K562 (cell line): ENCODE results near the gene KLF18. TPM values are rescaled to one million over a fixed set of nuclear protein-coding genes. Genes with fewer than 3 reads are reported as not detected.

Source experiments
- ATAC-seq: fragments of 200-7000 bp; cut with Tn5 transposase; 3 replicates; pipeline ENCODE4 v1.9.1; 2020; ENCODE audit warnings: moderate library complexity
- BruUV-seq: library from RNA; stranded (reverse); fragments of 400-500 nt; replicated peaks from 2 replicates; lab custom pipeline; 2021; lab: Mats Ljungman, UMichigan
- CTCF ChIA-PET: fragments of 300-600 bp; formaldehyde crosslinking; extraction: SDS; loops from one replicate; lab custom pipeline; 2021; ENCODE audit warnings: low intra/inter-chr PET ratio; lab: Yijun Ruan, JAX
- POLR2A ChIA-PET: fragments of 300-600, 350-650 bp; sonication (Branson Sonifier 250); formaldehyde crosslinking; extraction: SDS; loops from one replicate; lab custom pipeline; 2021; ENCODE audit warnings: antibody characterized with exemption, inconsistent platforms; lab: Yijun Ruan, JAX
- DNase-seq, 4 experiments: peaks; one replicate each; pipeline versions ENCODE4 v3.0.0 to v3.0.0-alpha.2; 2011 to 2018; ENCODE audit warnings: low spot score in 3 of 4, mixed read lengths in 3 of 4; ENCODE audit errors: extremely low read depth in 1 of 4
- FAIRE-seq: peaks from 2 replicates; lab custom pipeline; 2011; peaks lifted over from hg19 to GRCh38; lab: Jason Lieb, UNC
- H2AFZ ChIP-seq: 2 replicates; pipeline ENCODE4 v1.6.0; 2011; ENCODE audit warnings: low read depth, low read length, control low read depth, inconsistent platforms
- H3K27ac ChIP-seq: fragments of 200-600 bp; 3 replicates; pipeline ENCODE4 v1.8.0; 2011; ENCODE audit warnings: low read depth, mild to moderate bottlenecking, control low read depth, inconsistent platforms, low read length, moderate library complexity, mixed read lengths; ENCODE audit errors: extremely low read depth
- H3K27me3 ChIP-seq, 2 experiments: fragments of 300-600 bp in 1 of 2; 2 replicates in 1 of 2; 3 replicates in 1 of 2; pipeline versions ENCODE4 v1.6.0 to v1.8.0; 2011; ENCODE audit warnings: inconsistent platforms in 2 of 2, low read length in 2 of 2, mild to moderate bottlenecking in 1 of 2, mixed read lengths in 1 of 2, moderate library complexity in 1 of 2; ENCODE audit not compliant: control insufficient read depth in 2 of 2, insufficient read depth in 2 of 2
- H3K36me3 ChIP-seq: fragments of 300-600 bp; 3 replicates; pipeline ENCODE4 v1.8.0; 2011; ENCODE audit warnings: mild to moderate bottlenecking, low read length, inconsistent platforms; ENCODE audit not compliant: control insufficient read depth, insufficient read depth
- H3K4me1 ChIP-seq, 2 experiments: fragments of 200-600 bp in 1 of 2; replicated peaks in 1 of 2; 2 replicates in 1 of 2; 3 replicates in 1 of 2; pipeline versions ENCODE4 v1.5.1 to v1.8.0; 2011; ENCODE audit warnings: inconsistent platforms in 2 of 2, low read length in 2 of 2, mild to moderate bottlenecking in 1 of 2, mixed read lengths in 1 of 2, moderate library complexity in 1 of 2; ENCODE audit not compliant: control insufficient read depth in 2 of 2, insufficient read depth in 2 of 2
- H3K4me2 ChIP-seq: 2 replicates; pipeline ENCODE4 v1.6.1; 2011; ENCODE audit warnings: low read length, control low read depth, inconsistent platforms, mixed read lengths; ENCODE audit not compliant: insufficient read depth
- H3K4me3 ChIP-seq: fragments of 200-600 bp; sonication (generic), shearing (Covaris generic); 2 replicates; pipeline ENCODE4 v1.5.1; 2016; ENCODE audit warnings: control low read depth, inconsistent platforms
- H3K79me2 ChIP-seq: fragments of 200-600 bp; 3 replicates; pipeline ENCODE4 v1.8.0; 2011; ENCODE audit warnings: low read length, inconsistent platforms; ENCODE audit not compliant: control insufficient read depth, insufficient read depth
- H3K9ac ChIP-seq, 2 experiments: 2 replicates each; pipeline versions ENCODE4 v1.6.0 to v1.6.1; 2011; ENCODE audit warnings: low read depth in 2 of 2, low read length in 2 of 2, control low read depth in 1 of 2, inconsistent platforms in 1 of 2, mild to moderate bottlenecking in 1 of 2, mixed read lengths in 1 of 2; ENCODE audit not compliant: insufficient read depth in 1 of 2
- H3K9me1 ChIP-seq: one replicate; pipeline ENCODE4 v1.6.0; 2011; ENCODE audit warnings: inconsistent platforms, mild to moderate bottlenecking, low read length, moderate library complexity; ENCODE audit not compliant: control insufficient read depth, insufficient read depth
- H3K9me3 ChIP-seq: replicated peaks from 2 replicates; pipeline ENCODE4 v1.5.1; 2011; ENCODE audit warnings: low read depth, low read length, inconsistent platforms; ENCODE audit not compliant: control insufficient read depth, insufficient read depth
- H4K20me1 ChIP-seq: replicated peaks from 2 replicates; pipeline ENCODE4 v1.6.1; 2011; ENCODE audit warnings: low read length, inconsistent platforms, mixed read lengths; ENCODE audit not compliant: control insufficient read depth, insufficient read depth
- CAMTA2 ChIP-seq: fragments of 250-450 bp; sonication (Bioruptor Pico); conservative IDR thresholded peaks from 2 replicates; pipeline ENCODE4 v1.5.1; 2022
- FOXA1 ChIP-seq: fragments of 450-650 bp; IDR thresholded peaks from 2 replicates; pipeline ENCODE4 v1.6.1; 2016; ENCODE audit warnings: mild to moderate bottlenecking, borderline replicate concordance
- ILK ChIP-seq: fragments of 450-650 bp; IDR thresholded peaks from 2 replicates; pipeline ENCODE4 v1.6.1; 2016; ENCODE audit warnings: missing genetic modification characterization, low read depth, mild to moderate bottlenecking, missing compliant biosample characterization, moderate library complexity, borderline replicate concordance
- KLF16 ChIP-seq: IDR thresholded peaks from 2 replicates; pipeline ENCODE4 v1.6.1; 2016; ENCODE audit warnings: antibody characterized with exemption
- MIER1 ChIP-seq: fragments of 450-650 bp; IDR thresholded peaks from 2 replicates; pipeline ENCODE4 v1.6.1; 2016; ENCODE audit warnings: antibody characterized with exemption, mild to moderate bottlenecking, low read depth
- PTBP1 ChIP-seq: fragments of 200-400 bp; formaldehyde crosslinking; IDR thresholded peaks from 2 replicates; pipeline ENCODE4 v1.6.1; 2017; ENCODE audit warnings: low read depth, low read length
- RBM17 ChIP-seq: fragments of 200-400 bp; formaldehyde crosslinking; IDR thresholded peaks from 2 replicates; pipeline ENCODE4 v1.6.1; 2017; ENCODE audit warnings: low read depth, mild to moderate bottlenecking, low read length, borderline replicate concordance
- ZEB2 ChIP-seq: fragments of 450-650 bp; IDR thresholded peaks from 2 replicates; pipeline ENCODE4 v1.6.1; 2016
- ZNF174 ChIP-seq: fragments of 250-450 bp; sonication (Bioruptor Pico); IDR thresholded peaks from 2 replicates; pipeline ENCODE4 v1.4.0; 2020; ENCODE audit warnings: mild to moderate bottlenecking
- ZNF586 ChIP-seq: fragments of 450-650 bp; formaldehyde crosslinking; conservative IDR thresholded peaks from 2 replicates; pipeline ENCODE4 v1.4.0; 2020; ENCODE audit warnings: mild to moderate bottlenecking, moderate library complexity
- WGBS: fragments of 100-300 bp; shearing (Covaris generic); methylation state at CpG from one replicate; pipeline ENCODE4 v1.1.6; 2016; ENCODE audit warnings: low coverage, mixed read lengths; ENCODE audit not compliant: insufficient coverage; ENCODE audit errors: missing lambda C conversion rate; 5-methylcytosine and 5-hydroxymethylcytosine counted together
- in situ Hi-C: fragments of 300-500 bp; cut with MboI; formaldehyde crosslinking; loops from 4 replicates; pipeline ENCODE4 v1.15.0; 2018; ENCODE audit warnings: inconsistent platforms, mixed read lengths
- intact Hi-C: fragments of 100-400 bp; cut with micrococcal nuclease; formaldehyde crosslinking; loops from 2 replicates; pipeline ENCODE4 v1.14.2; 2022
- polyA plus RNA-seq, 8 experiments: library from polyadenylated mRNA; depleted of rRNA in 4 of 8; stranded (reverse) in 5 of 8; unstranded in 3 of 8; fragments of >200 nt; fragmentation: Nextera tagmentation in 2 of 8; fragmentation: Illumina TruSeq in 1 of 8; extraction: Ambion mirVana in 2 of 8; extraction: Trizol in 1 of 8; gene quantifications; 2 replicates each; pipeline versions ENCODE4 v1.2.1 to v1.2.3, GENCODE V29; 2011 to 2014; ENCODE audit warnings: inconsistent platforms in 1 of 8, missing spikeins in 1 of 8
- total RNA-seq, 7 experiments: library from RNA; depleted of rRNA in 6 of 7; stranded (reverse); fragments of >200 nt in 6 of 7; fragmentation: Illumina TruSeq in 2 of 7; extraction: Trizol in 2 of 7; gene quantifications; 2 replicates each; pipeline versions ENCODE4 v1.2.1 to v1.2.3, GENCODE V29; 2011 to 2021; ENCODE audit warnings: low replicate concordance in 1 of 7
- TF ChIP-seq, protein P1 (sequence below): IDR thresholded peaks from 2 replicates; pipeline ENCODE4 v1.6.1; 2012; ENCODE audit warnings: low read depth, low read length, improper control_type of control experiment, borderline replicate concordance
- TF ChIP-seq, protein P2 (sequence below): fragments of 250-450 bp; sonication (Bioruptor Pico); IDR thresholded peaks from 2 replicates; pipeline ENCODE4 v1.8.0; 2021; ENCODE audit warnings: mild to moderate bottlenecking, moderate library complexity

Gene KLF18
- total and polyA plus RNA-seq, 9 of the 15 experiments (the other 6 are each of a cell fraction or from before 2014, with no cell fraction given) = not detected

DNA sequence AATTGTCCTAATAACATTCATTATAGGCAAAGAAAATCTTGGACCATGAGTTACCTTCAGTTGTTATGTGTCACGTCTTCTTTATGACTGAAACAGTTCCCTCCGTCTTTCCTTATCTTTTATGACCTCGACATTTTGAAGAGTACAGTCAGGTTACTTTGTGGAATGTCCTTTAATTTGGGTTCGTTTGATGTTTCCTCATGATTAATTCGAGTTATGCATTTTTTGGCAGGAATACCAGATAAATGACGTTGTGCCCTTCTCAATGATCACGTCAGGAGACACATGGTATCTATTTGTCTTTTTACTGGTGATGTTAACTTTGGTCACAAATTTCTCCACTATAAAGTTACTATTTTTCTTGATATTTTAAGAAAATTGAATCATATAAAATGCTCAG lies 40.1 kb downstream of the KLF18 start:
- intact Hi-C loops (no loop called here), in situ Hi-C loops (no loop called here)
- BruUV-seq = no TSS peak
- no peak overlapping the region for H3K4me2 ChIP-seq
- CTCF ChIA-PET = no interaction called here
- H3K9me1 ChIP-seq = no peaks in the 10 kb centered on the region
- ATAC-seq (no peak), FAIRE-seq (peak; percentile 35), DNase-seq (no peak)
- no peak overlapping the region for H3K9ac ChIP-seq
- WGBS = 11% methylated on average over 7 of the region's 7 CpGs
- peak overlapping the region; percentile 1; the same call in 1 of the 2 replicates for H2AFZ ChIP-seq
- H3K9me3 ChIP-seq = peaks cover 4% of the 10 kb centered on the region
- POLR2A ChIA-PET = no interaction called here
- no peaks in the 10 kb centered on the region for H4K20me1 ChIP-seq
- no peak overlapping the region for H3K27ac ChIP-seq
- H3K4me1 ChIP-seq = peaks cover 4 to 12% of the 10 kb centered on the region in 2 experiments; a peak in 3 of 5 replicates
- no peak overlapping the region for H3K4me3 ChIP-seq
- TF ChIP-seq RBM17 = no peak
- no peak for TF ChIP-seq ZEB2
- TF ChIP-seq, protein P1, sequence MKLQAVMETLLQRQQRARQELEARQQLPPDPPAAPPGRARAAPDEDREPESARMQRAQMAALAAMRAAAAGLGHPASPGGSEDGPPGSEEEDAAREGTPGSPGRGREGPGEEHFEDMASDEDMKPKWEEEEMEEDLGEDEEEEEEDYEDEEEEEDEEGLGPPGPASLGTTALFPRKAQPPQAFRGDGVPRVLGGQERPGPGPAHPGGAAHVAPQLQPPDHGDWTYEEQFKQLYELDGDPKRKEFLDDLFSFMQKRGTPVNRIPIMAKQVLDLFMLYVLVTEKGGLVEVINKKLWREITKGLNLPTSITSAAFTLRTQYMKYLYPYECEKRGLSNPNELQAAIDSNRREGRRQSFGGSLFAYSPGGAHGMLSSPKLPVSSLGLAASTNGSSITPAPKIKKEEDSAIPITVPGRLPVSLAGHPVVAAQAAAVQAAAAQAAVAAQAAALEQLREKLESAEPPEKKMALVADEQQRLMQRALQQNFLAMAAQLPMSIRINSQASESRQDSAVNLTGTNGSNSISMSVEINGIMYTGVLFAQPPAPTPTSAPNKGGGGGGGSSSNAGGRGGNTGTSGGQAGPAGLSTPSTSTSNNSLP = no peak
- no peak for TF ChIP-seq FOXA1
- TF ChIP-seq, protein P2, sequence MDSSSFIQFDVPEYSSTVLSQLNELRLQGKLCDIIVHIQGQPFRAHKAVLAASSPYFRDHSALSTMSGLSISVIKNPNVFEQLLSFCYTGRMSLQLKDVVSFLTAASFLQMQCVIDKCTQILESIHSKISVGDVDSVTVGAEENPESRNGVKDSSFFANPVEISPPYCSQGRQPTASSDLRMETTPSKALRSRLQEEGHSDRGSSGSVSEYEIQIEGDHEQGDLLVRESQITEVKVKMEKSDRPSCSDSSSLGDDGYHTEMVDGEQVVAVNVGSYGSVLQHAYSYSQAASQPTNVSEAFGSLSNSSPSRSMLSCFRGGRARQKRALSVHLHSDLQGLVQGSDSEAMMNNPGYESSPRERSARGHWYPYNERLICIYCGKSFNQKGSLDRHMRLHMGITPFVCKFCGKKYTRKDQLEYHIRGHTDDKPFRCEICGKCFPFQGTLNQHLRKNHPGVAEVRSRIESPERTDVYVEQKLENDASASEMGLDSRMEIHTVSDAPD (CRISPR knock-in tag) = no peak
- no peak for TF ChIP-seq ZNF174
- no peak for TF ChIP-seq ZNF586 (CRISPR knock-in tag)
- no peak for TF ChIP-seq MIER1
- TF ChIP-seq ILK (tag) = no peak
- no peak for TF ChIP-seq PTBP1
- TF ChIP-seq KLF16 = no peak
- no peak for TF ChIP-seq CAMTA2 (CRISPR knock-in tag)
- H3K27me3 ChIP-seq = peaks cover 10 to 23% of the 10 kb centered on the region in 2 experiments; a peak in 4 of 5 replicates
- H3K79me2 ChIP-seq = no peaks in the 10 kb centered on the region
- no peaks in the 10 kb centered on the region for H3K36me3 ChIP-seq
